Measurements from ENCODE around the gene VPS51.
A peak's percentile ranks its signal among the peaks of the same experiment; 100 is the strongest.

GRCh38 chr11:65111744-65112545, 15.9 kb downstream of the VPS51 start, which contains the start of gene TM7SF2:
- TF ChIP-seq ZNF414 (CRISPR knock-in tag; IDR thresholded peaks at IDR 0.05) (peak; percentile 3; the same call in 1 of the 2 replicates), POLR2AphosphoS5 (IDR thresholded peaks at IDR 0.05; ENCODE audit: low read depth, low read length) (peak; percentile 99), CTCF (CRISPR knock-in tag; IDR thresholded peaks at IDR 0.05) (peak; percentile 11; the same call in 1 of the 2 replicates), CENPT (CRISPR knock-in tag; IDR thresholded peaks at IDR 0.05; ENCODE audit: low read depth) (no peak), ZNF230 (CRISPR knock-in tag; IDR thresholded peaks at IDR 0.05) (no peak)
